Common myeloid progenitor, CD34-positive (primary cell): ENCODE data around the gene TNRC6B.

Experiments
- CTCF ChIA-PET: fragments of 350-600 bp; sonication (Branson Sonifier 250); formaldehyde crosslinking; loops from one replicate; lab custom pipeline; 2021; ENCODE audit warnings: antibody characterized with exemption; lab: Charles Lee
- POLR2A ChIA-PET: fragments of 350-600 bp; sonication (Branson Sonifier 250); formaldehyde crosslinking; loops from one replicate; lab custom pipeline; 2021; ENCODE audit warnings: antibody characterized with exemption; lab: Charles Lee
- DNase-seq, 3 donors: peaks; one replicate each; pipeline versions ENCODE4 v3.0.0 to v3.0.0-alpha.2; 2013
- H3K27ac ChIP-seq, 2 experiments: 1 replicate in 1 of 2; 2 replicates in 1 of 2; pipeline ENCODE4 v1.7.0; 2013; ENCODE audit warnings: inconsistent platforms in 2 of 2, low read length in 2 of 2, mild to moderate bottlenecking in 2 of 2, low read depth in 1 of 2, moderate library complexity in 1 of 2; ENCODE audit not compliant: severe bottlenecking in 2 of 2, insufficient read depth in 1 of 2, poor library complexity in 1 of 2
- H3K27me3 ChIP-seq, 5 experiments: replicated peaks in 2 of 5; 1 replicate in 3 of 5; 2 replicates in 2 of 5; pipeline versions ENCODE4 v1.6.1 to v1.7.0; 2013; ENCODE audit warnings: low read length in 4 of 5, mild to moderate bottlenecking in 2 of 5, moderate library complexity in 2 of 5, inconsistent platforms in 1 of 5; ENCODE audit not compliant: insufficient read depth in 5 of 5, control insufficient read depth in 4 of 5
- H3K36me3 ChIP-seq, 4 experiments: 1 replicate in 2 of 4; 2 replicates in 2 of 4; pipeline versions ENCODE4 v1.6.1 to v1.7.0; 2013; ENCODE audit warnings: low read length in 3 of 4, control low read depth in 1 of 4, mild to moderate bottlenecking in 1 of 4; ENCODE audit not compliant: control insufficient read depth in 4 of 4, insufficient read depth in 4 of 4
- H3K4me1 ChIP-seq, 4 experiments: 1 replicate in 3 of 4; 2 replicates in 1 of 4; pipeline versions ENCODE4 v1.6.1 to v1.7.1; 2013; ENCODE audit warnings: low read length in 3 of 4, mild to moderate bottlenecking in 3 of 4, control low read depth in 1 of 4, inconsistent platforms in 1 of 4, moderate library complexity in 1 of 4; ENCODE audit not compliant: control insufficient read depth in 4 of 4, insufficient read depth in 4 of 4; ENCODE audit errors: control extremely low read depth in 1 of 4
- H3K4me3 ChIP-seq, 7 experiments: 1 replicate in 4 of 7; 2 replicates in 3 of 7; pipeline versions ENCODE4 v1.5.1 to v1.7.0; 2013; ENCODE audit warnings: mild to moderate bottlenecking in 7 of 7, low read length in 6 of 7, moderate library complexity in 6 of 7, inconsistent platforms in 2 of 7, low read depth in 2 of 7, control low read depth in 1 of 7; ENCODE audit not compliant: insufficient read depth in 4 of 7, control insufficient read depth in 1 of 7; ENCODE audit errors: extremely low read depth in 1 of 7
- H3K9me3 ChIP-seq, 5 experiments: 1 replicate in 4 of 5; 2 replicates in 1 of 5; pipeline versions ENCODE4 v1.6.1 to v1.7.1; 2013; ENCODE audit warnings: low read length in 4 of 5, mild to moderate bottlenecking in 2 of 5, inconsistent platforms in 1 of 5, low read depth in 1 of 5, moderate library complexity in 1 of 5; ENCODE audit not compliant: control insufficient read depth in 4 of 5, insufficient read depth in 2 of 5; ENCODE audit errors: control extremely low read depth in 1 of 5
- WGBS: methylation state at CpG from one replicate; pipeline ENCODE4 v1.1.5; 2013; ENCODE audit not compliant: insufficient coverage; 5-methylcytosine and 5-hydroxymethylcytosine counted together

The TNRC6B gene

DNA sequence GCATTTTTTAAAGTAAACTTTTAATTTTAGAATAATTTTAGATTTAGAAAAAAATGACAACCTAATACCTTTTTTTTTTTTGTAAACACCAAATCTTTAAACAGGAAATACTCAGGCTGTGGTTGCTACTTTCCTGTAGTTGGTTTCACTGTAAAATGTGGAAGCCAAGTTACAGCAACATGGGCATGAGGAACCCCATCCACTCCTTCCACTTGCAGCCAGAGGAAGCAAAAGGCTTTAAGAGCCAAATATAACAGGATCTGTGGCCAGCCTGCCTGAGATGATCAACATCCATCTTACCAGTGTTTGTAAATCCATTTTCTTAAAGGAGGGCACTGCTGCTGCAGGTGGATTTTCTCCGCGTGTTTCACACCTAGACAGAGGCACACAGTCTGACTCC lies 66.2 kb downstream of the TNRC6B start:
- no peak overlapping the region for H3K27ac ChIP-seq
- H3K36me3 ChIP-seq: peaks cover 2 to 17% (median 12%) of the 10 kb centered on the region in 4 experiments
- no peaks in the 10 kb centered on the region for H3K27me3 ChIP-seq
- WGBS: 30% methylated on average over 2 of the region's 2 CpGs
- CTCF ChIA-PET: no interaction called here
- POLR2A ChIA-PET: no interaction called here
- peak overlapping the region in 1 of 7 experiments; percentile 38 for H3K4me3 ChIP-seq
- no peaks in the 10 kb centered on the region for H3K9me3 ChIP-seq
- peak; percentile 62 to 89 (median 84) for DNase-seq
- peaks cover 5 to 27% (median 18%) of the 10 kb centered on the region in 4 experiments for H3K4me1 ChIP-seq

DNA sequence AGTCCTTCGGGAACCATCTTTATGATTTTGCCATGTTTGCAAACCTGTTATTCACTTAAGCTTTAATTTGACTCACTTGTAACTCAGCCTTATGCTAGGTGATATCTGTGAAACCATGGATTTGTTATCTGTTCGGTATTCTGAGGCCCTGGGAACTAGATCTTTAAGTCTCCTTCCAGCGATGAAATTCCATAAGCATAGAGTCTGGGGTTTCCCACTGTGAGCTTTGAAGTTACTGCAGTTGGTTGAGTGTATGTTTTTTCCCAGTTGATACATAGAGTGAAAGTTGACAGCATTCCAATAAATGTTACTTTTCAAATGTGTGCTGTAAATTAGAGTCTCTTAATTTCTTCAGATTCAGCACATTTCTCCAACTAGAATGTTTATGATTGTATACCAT lies 66.9 kb downstream of the TNRC6B start:
- Histone ChIP-seq H3K9me3 (no peaks in the 10 kb centered on the region), H3K4me3 (no peak overlapping the region), H3K36me3 (peaks cover 2 to 22% (median 13%) of the 10 kb centered on the region in 4 experiments), H3K27me3 (no peaks in the 10 kb centered on the region), H3K27ac (no peak overlapping the region), H3K4me1 (peaks cover 5 to 29% (median 20%) of the 10 kb centered on the region in 4 experiments)
- ChIA-PET CTCF (interaction anchor here (0.9 kb wide), 1 partner anchor 53 kb away, joined by 3 read pairs; no protein-coding TSS in a partner anchor), POLR2A (no interaction called here)
- DNase-seq: no peak
- WGBS: 100% methylated on average over 3 of the region's 3 CpGs

DNA sequence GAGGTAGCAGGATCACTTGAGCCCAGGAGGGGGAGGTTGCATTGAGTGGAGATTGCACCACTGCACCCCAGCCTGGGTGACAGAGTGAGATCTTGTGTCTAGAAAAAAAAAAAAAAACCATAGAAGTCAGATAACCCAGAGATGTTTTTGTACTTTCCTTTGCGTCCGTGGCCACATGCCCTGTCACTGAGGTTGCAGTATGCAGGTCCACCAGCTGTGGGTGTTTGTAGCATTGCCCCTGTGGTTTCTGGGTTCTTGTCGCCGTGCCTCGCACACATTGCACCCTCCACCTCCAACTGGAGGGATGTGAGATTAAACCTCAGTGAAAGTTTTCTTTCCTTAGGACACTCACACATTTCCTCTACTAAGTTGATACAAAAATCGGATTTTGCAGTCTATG lies 70.3 kb downstream of the TNRC6B start:
- peaks cover 5 to 26% (median 16%) of the 10 kb centered on the region in 4 experiments for H3K4me1 ChIP-seq
- ChIA-PET CTCF (no interaction called here), POLR2A (interaction anchor here (0.7 kb wide), 1 partner anchor 17 kb away, joined by 6 read pairs; no protein-coding TSS in a partner anchor)
- H3K9me3 ChIP-seq: no peaks in the 10 kb centered on the region
- H3K27me3 ChIP-seq: no peaks in the 10 kb centered on the region
- no peak overlapping the region for H3K27ac ChIP-seq
- DNase-seq: peak; percentile 38 to 69 (median 61)
- H3K36me3 ChIP-seq: peaks cover 9 to 33% (median 15%) of the 10 kb centered on the region in 4 experiments
- WGBS: 77% methylated on average over 2 of the region's 6 CpGs
- H3K4me3 ChIP-seq: no peak overlapping the region

DNA sequence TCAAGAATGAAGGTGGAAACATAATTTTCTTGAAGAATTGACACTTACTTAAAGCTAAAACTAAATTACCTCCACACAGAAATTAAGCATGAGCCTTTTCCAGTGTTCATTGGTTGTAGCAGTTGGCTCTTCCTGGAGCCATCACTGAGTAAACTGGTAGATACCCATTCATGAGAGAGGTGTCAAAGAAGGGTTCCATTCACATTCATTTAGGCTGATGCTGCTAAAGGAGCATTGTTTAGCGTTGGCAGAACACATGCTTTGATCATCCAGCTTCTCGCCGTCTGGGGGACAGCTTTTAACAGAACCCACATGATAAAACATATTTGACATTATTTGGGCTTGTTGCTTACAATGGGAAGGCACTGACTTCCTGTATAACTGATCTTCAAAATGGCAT lies 71.6 kb downstream of the TNRC6B start:
- Histone ChIP-seq H3K36me3 (peaks cover 9 to 38% (median 15%) of the 10 kb centered on the region in 4 experiments), H3K27me3 (no peaks in the 10 kb centered on the region), H3K27ac (no peak overlapping the region), H3K4me1 (peaks cover 4 to 14% (median 6%) of the 10 kb centered on the region in 4 experiments), H3K9me3 (no peaks in the 10 kb centered on the region), H3K4me3 (no peak overlapping the region)
- POLR2A ChIA-PET: interaction anchor here (0.8 kb wide), 1 partner anchor 72 kb away, joined by 3 read pairs; the partner anchor contains the start of gene TNRC6B
- CTCF ChIA-PET: interaction anchor here (1.2 kb wide), 1 partner anchor 14 kb away, joined by 4 read pairs; no protein-coding TSS in a partner anchor
- WGBS: 100% methylated on average over 1 of the region's 3 CpGs
- no peak for DNase-seq

DNA sequence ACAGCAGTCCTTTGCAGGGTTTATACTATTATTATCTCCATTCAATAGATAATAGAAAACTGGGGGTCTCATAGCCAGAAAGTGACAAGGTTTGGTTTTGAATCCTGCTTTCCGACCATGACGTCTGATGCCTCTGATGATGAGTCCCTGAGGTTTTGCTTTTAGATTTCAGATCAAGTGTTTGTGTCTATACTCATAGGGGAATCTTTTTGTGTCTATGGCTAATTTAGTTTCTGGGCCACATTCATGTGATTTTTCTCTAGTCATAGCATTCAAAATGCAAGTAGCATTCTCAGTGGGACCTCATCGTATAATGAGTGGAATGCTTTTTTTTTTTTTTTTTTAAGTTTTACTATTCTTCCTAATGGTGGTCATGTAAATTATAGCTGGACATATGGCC lies 72.9 kb downstream of the TNRC6B start:
- no peaks in the 10 kb centered on the region for H3K27me3 ChIP-seq
- whole genome bisulfite sequencing: 100% methylated on average over 2 of the region's 3 CpGs
- peaks cover 9 to 45% (median 16%) of the 10 kb centered on the region in 4 experiments for H3K36me3 ChIP-seq
- H3K27ac ChIP-seq: no peak overlapping the region
- H3K9me3 ChIP-seq: no peaks in the 10 kb centered on the region
- H3K4me3 ChIP-seq: no peak overlapping the region
- ChIA-PET POLR2A (interaction anchor here (0.6 kb wide), 1 partner anchor 65 kb away, joined by 6 read pairs; no protein-coding TSS in a partner anchor), CTCF (interaction anchor here (1.4 kb wide), 1 partner anchor 97 kb away, joined by 3 read pairs; no protein-coding TSS in a partner anchor)
- no peak for DNase-seq
- H3K4me1 ChIP-seq: peaks cover 0 to 10% (median 0%) of the 10 kb centered on the region in 4 experiments

DNA sequence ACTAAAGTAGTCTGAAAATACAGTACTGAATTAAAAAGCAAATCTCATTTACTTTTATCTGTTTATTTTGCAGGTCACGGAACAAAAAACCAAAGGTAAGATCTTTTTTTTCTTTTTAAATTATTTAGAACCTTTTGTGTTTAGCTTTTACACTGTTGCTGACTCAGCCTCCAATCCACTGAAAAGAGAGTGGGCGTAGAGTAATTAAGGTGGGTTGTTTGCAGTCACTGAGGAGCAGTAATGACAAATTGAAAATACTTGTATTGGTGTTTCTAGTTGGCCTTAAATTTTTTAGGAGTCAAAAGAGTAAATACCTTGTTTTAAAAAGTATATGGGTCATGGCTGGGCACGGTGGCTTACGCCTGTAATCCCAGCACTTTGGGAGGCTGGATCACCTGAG lies 73.4 kb downstream of the TNRC6B start:
- ChIA-PET POLR2A (no interaction called here), CTCF (interaction anchor here (1.4 kb wide), 1 partner anchor 97 kb away, joined by 3 read pairs; no protein-coding TSS in a partner anchor)
- Histone ChIP-seq H3K4me1 (peaks cover 0 to 10% (median 0%) of the 10 kb centered on the region in 4 experiments), H3K4me3 (no peak overlapping the region), H3K36me3 (peaks cover 9 to 45% (median 16%) of the 10 kb centered on the region in 4 experiments), H3K27ac (no peak overlapping the region), H3K9me3 (no peaks in the 10 kb centered on the region), H3K27me3 (no peaks in the 10 kb centered on the region)
- 100% methylated on average over 3 of the region's 4 CpGs for WGBS
- no peak for DNase-seq

DNA sequence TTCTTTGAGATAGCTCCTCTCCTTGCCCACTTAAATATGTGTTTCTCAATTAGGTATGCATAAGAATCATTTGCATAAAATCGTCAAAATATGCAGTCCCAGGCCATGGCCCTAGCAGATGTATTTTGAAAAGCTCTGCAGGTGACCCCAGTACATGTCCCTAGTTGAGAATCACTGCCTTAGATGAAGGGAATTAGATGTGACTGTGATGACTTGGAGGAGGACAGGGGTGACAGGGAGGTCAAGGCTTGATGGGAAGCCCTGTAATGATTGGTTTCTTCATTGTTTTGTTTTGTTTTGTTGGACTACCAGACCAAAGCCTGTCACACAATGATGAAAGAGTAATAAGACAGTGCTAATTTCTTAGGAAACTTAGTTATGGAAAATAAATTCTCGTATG lies 74.4 kb downstream of the TNRC6B start:
- Histone ChIP-seq H3K27ac (no peak overlapping the region), H3K36me3 (peaks cover 10 to 36% (median 13%) of the 10 kb centered on the region in 4 experiments), H3K27me3 (no peaks in the 10 kb centered on the region), H3K9me3 (no peaks in the 10 kb centered on the region), H3K4me1 (peaks cover 0 to 13% (median 0%) of the 10 kb centered on the region in 4 experiments), H3K4me3 (no peak overlapping the region)
- ChIA-PET POLR2A (no interaction called here), CTCF (interaction anchor here (1.4 kb wide), 1 partner anchor 96 kb away, joined by 3 read pairs; no protein-coding TSS in a partner anchor)
- no peak for DNase-seq
- WGBS: 100% methylated on average over 1 of the region's 2 CpGs
